Naive thymus-derived CD4-positive, alpha-beta T cell (primary cell): ENCODE results near the gene ABL1. TPM values are rescaled to one million over a fixed set of nuclear protein-coding genes. Genes with fewer than 3 reads are reported as not detected.

Experiments used
- ATAC-seq: fragments of 150-1000 bp; cut with Tn5 transposase; 2 replicates; pipeline ENCODE4 v1.10.0; 2021; ENCODE audit warnings: mild to moderate bottlenecking, moderate library complexity
- CTCF ChIA-PET: fragments of 350-600 bp; sonication (Branson Sonifier 250); formaldehyde crosslinking; loops from one replicate; lab custom pipeline; 2021; ENCODE audit warnings: antibody characterized with exemption; lab: Charles Lee
- POLR2A ChIA-PET: fragments of 350-600 bp; sonication (Branson Sonifier 250); formaldehyde crosslinking; loops from one replicate; lab custom pipeline; 2021; ENCODE audit warnings: antibody characterized with exemption, inconsistent platforms; lab: Charles Lee
- DNase-seq, 9 donors: peaks; one replicate each; pipeline versions ENCODE4 v3.0.0 to v3.0.0-alpha.2; 2020 to 2022; ENCODE audit warnings: mixed read lengths in 1 of 9
- H3K27ac ChIP-seq: one replicate; pipeline ENCODE4 v1.7.0; 2013; ENCODE audit warnings: mild to moderate bottlenecking, low read depth, low read length, moderate library complexity
- H3K27me3 ChIP-seq, 2 donors: one replicate each; pipeline ENCODE4 v1.7.0; 2013; ENCODE audit warnings: low read length in 2 of 2, mild to moderate bottlenecking in 2 of 2, moderate library complexity in 2 of 2; ENCODE audit not compliant: control insufficient read depth in 2 of 2, insufficient read depth in 2 of 2
- H3K36me3 ChIP-seq, 3 experiments: 1 replicate in 2 of 3; 2 replicates in 1 of 3; pipeline ENCODE4 v1.7.0; 2013; ENCODE audit warnings: low read length in 3 of 3, mild to moderate bottlenecking in 3 of 3, moderate library complexity in 1 of 3; ENCODE audit not compliant: insufficient read depth in 3 of 3, control insufficient read depth in 2 of 3
- H3K4me1 ChIP-seq, 2 donors: one replicate each; pipeline ENCODE4 v1.7.0; 2013; ENCODE audit warnings: low read length in 2 of 2, mild to moderate bottlenecking in 2 of 2, moderate library complexity in 1 of 2; ENCODE audit not compliant: control insufficient read depth in 2 of 2, insufficient read depth in 2 of 2
- H3K4me3 ChIP-seq: 2 replicates; pipeline ENCODE4 v1.7.0; 2013; ENCODE audit warnings: mild to moderate bottlenecking, low read length
- H3K9me3 ChIP-seq, 3 experiments: 1 replicate in 2 of 3; 2 replicates in 1 of 3; pipeline ENCODE4 v1.7.0; 2013; ENCODE audit warnings: low read length in 3 of 3; ENCODE audit not compliant: control insufficient read depth in 2 of 3
- H3K27ac Mint-ChIP-seq, 9 donors: one replicate each; pipeline ENCODE4 v1.8.0; 2020 to 2022; ENCODE audit warnings: mixed read lengths in 9 of 9, mild to moderate bottlenecking in 8 of 9, moderate library complexity in 5 of 9, inconsistent platforms in 2 of 9
- H3K27me3 Mint-ChIP-seq, 5 donors: one replicate each; pipeline ENCODE4 v1.8.0; 2021 to 2022; ENCODE audit warnings: mixed read lengths in 5 of 5, mild to moderate bottlenecking in 1 of 5
- H3K36me3 Mint-ChIP-seq, 5 donors: one replicate each; pipeline ENCODE4 v1.8.0; 2020 to 2022; ENCODE audit warnings: mixed read lengths in 5 of 5, mild to moderate bottlenecking in 3 of 5, inconsistent platforms in 1 of 5
- H3K4me1 Mint-ChIP-seq, 7 donors: one replicate each; pipeline ENCODE4 v1.8.0; 2020 to 2022; ENCODE audit warnings: mixed read lengths in 7 of 7, mild to moderate bottlenecking in 3 of 7, inconsistent platforms in 1 of 7
- H3K4me3 Mint-ChIP-seq, 10 donors: one replicate each; pipeline ENCODE4 v1.8.0; 2020 to 2022; ENCODE audit warnings: mild to moderate bottlenecking in 10 of 10, mixed read lengths in 10 of 10, moderate library complexity in 6 of 10, inconsistent platforms in 2 of 10
- H3K9me3 Mint-ChIP-seq, 11 donors: one replicate each; pipeline ENCODE4 v1.8.0; 2020 to 2022; ENCODE audit warnings: mixed read lengths in 11 of 11, mild to moderate bottlenecking in 4 of 11, inconsistent platforms in 1 of 11, moderate library complexity in 1 of 11
- intact Hi-C, 2 donors: fragments of 100-400 bp; cut with micrococcal nuclease; formaldehyde crosslinking; loops; one replicate each; pipeline ENCODE4 v1.15.1; 2023
- polyA plus RNA-seq, 2 donors: library from polyadenylated mRNA; unstranded; fragments of 300-500 nt; fragmentation: Illumina TruSeq; gene quantifications; one replicate each; pipeline ENCODE4 v1.2.3, GENCODE V29; 2021
- total RNA-seq, 6 experiments: library from RNA in 5 of 6; stranded (reverse) in 5 of 6; gene quantifications; 1 replicate in 5 of 6; 2 replicates in 1 of 6; pipeline ENCODE4 v1.2.3 and lab custom pipeline; 2021 to 2026

The ABL1 gene
- total and polyA plus RNA-seq, 7 experiments from 2014 or later, result 8.4 to 41.0 (median 39.1) TPM

DNA sequence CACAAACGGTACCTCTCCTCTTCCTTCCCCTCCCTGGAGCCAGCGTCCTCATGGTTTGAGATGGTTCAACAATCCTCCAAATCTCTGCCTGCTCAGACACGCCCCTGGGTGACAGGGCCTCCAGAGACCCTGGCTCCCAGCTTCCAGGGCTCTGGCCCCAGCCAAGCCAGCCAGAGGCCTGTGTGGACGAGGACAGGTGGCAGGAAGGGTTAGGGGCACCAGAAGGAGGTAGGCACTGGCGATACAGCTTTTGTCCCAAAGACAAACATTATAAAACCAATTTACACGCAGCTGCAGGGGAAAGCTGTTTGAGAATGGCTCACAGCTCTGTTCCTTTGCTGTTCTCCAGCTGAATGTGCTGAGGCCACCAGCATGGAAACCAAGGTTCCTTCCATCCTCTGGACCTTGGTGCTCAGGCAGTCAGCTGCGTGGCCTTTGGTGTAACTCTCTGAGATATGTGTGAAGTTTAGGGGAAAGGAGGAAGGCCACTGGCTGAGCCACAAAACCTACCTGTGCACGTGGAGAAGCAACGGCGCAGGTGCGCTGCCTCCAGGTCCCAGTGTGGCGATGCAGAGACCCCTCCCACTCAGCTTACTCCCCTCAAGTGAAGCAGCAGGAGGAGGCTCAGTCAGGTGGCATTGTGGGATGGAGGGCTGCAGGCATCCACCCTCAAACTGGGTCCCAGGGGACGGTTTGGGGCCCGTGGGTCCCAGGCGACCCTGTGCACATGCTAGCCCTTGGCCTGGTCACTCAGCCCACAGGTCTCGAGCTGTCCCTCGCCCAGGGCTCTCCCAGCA, 65.8 kb downstream of the ABL1 start:
- H3K9me3 ChIP-seq, result no peaks in the 10 kb centered on the region
- POLR2A ChIA-PET, result no interaction called here

DNA sequence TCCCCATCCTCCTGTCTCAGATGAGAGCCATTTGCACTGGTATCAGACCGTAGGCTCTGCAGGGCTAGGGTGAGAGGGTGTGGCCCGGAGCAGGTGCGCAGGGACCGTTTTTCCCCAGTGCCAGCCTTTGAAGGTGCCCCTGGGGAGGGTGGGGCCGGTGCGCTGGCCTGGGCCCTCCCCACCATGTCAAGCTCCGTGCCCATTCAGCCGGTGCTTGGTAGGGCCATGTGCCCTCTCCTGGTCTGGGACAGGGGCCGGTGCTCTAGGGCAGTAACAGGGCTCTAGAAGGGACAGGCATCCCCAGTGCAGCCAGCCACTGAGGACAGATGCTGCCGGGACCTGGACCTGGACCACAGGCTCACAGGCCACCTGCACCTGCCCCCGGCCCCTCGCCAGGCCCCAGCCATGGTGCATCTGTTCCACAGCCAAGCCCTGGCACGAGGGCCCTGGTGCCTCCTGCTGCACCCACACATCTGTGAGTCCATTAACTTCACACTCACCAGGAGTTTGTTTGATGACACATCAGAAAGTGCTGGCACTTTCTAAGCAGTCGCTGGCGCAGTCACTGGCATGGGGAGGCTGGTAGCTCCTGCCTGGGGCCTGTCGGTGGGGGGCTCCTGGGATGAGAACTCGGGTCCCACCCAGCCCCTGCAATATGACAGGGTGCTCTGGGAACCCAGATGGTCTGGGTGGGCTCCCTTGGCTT, 66.6 kb downstream of the ABL1 start:
- DNase-seq (no peak), ATAC-seq (no peak)
- Mint-ChIP-seq H3K27ac (no peak overlapping the region), H3K4me1 (no peaks in the 10 kb centered on the region), H3K9me3 (no peaks in the 10 kb centered on the region), H3K27me3 (peaks cover 0 to 5% (median 0%) of the 10 kb centered on the region in 5 donors), H3K36me3 (no peaks in the 10 kb centered on the region), H3K4me3 (no peak overlapping the region)
- Histone ChIP-seq H3K9me3 (no peaks in the 10 kb centered on the region), H3K4me1 (no peaks in the 10 kb centered on the region), H3K4me3 (no peak overlapping the region), H3K36me3 (no peaks in the 10 kb centered on the region), H3K27me3 (no peaks in the 10 kb centered on the region), H3K27ac (no peak overlapping the region)
- POLR2A ChIA-PET, result no interaction called here
- CTCF ChIA-PET, result no interaction called here
- intact Hi-C loops, result no loop called here

More for the DNA sequence above, 65.8 kb downstream of the ABL1 start:
- no peak for ATAC-seq
- no peak overlapping the region for H3K4me3 ChIP-seq
- no peak for DNase-seq
- H3K36me3 ChIP-seq, result no peaks in the 10 kb centered on the region
- Mint-ChIP-seq H3K36me3 (no peaks in the 10 kb centered on the region), H3K27ac (peak overlapping the region in 1 of 9 donors; percentile 14), H3K27me3 (peaks cover 0 to 5% (median 0%) of the 10 kb centered on the region in 5 donors), H3K4me3 (no peak overlapping the region), H3K4me1 (no peaks in the 10 kb centered on the region), H3K9me3 (no peaks in the 10 kb centered on the region)
- CTCF ChIA-PET, result no interaction called here
- H3K27me3 ChIP-seq, result no peaks in the 10 kb centered on the region
- H3K27ac ChIP-seq, result no peak overlapping the region
- no peaks in the 10 kb centered on the region for H3K4me1 ChIP-seq
- intact Hi-C loops, result no loop called here

- H3K4me3 Mint-ChIP-seq, result no peak overlapping the region
- CTCF ChIA-PET, result no interaction called here
- POLR2A ChIA-PET, result no interaction called here
- Histone ChIP-seq H3K4me1 (no peaks in the 10 kb centered on the region), H3K4me3 (no peak overlapping the region), H3K27ac (no peak overlapping the region), H3K9me3 (no peaks in the 10 kb centered on the region), H3K36me3 (no peaks in the 10 kb centered on the region), H3K27me3 (no peaks in the 10 kb centered on the region)
- peaks cover 0 to 6% (median 0%) of the 10 kb centered on the region in 5 donors for H3K27me3 Mint-ChIP-seq
- ATAC-seq (no peak), DNase-seq (no peak)
- no peaks in the 10 kb centered on the region for H3K9me3 Mint-ChIP-seq
- no peaks in the 10 kb centered on the region for H3K36me3 Mint-ChIP-seq
- no peaks in the 10 kb centered on the region for H3K4me1 Mint-ChIP-seq
- H3K27ac Mint-ChIP-seq, result no peak overlapping the region
- intact Hi-C loops, result no loop called here
Observed at GRCh38 chr9:130902204-130903185, 67.4 kb downstream of the ABL1 start.

DNA sequence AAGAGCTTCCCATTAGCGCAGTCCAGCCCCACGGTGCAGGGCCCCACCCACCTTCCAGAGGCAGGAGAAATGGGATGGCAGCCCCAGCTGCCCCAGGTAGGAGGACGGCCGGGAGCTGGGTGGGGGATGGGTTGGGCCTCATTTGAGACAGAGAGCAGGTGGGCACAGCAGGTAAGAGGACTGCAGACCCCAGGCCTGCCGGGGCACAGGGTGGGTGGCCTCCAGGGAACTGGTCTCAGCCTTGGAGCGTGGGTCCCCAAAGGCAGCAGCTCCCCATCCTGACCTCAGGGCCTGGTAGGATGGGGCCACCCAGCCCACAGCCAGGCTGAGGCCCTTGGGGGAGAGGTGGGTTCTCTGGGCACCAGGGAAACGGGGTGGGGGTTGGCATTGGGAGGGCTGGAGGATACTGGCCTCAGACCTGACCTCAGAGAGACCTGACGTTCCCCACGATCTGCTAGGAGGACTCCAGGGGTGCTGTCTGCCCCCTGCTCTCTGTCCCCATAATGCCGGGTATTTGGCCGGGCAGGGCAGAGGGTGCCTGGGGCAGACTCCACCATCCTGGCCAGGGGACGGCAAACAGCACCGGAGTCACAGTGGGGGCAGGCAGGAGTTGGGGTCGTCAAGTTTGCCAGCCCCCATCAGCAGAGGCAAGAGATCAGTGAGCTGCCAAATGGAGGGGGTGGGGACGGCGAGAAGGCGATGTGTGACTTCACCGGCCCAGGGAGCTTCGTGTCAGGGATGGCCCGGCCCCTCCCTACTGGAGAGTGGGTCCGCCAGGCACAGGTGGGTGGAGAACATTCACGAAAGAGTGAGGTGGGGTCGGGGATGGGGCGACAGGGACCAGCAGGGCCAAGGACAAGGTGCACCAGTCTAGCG, 68.4 kb downstream of the ABL1 start:
- POLR2A ChIA-PET, result no interaction called here
- H3K36me3 ChIP-seq, result no peaks in the 10 kb centered on the region
- CTCF ChIA-PET, result no interaction called here
- Mint-ChIP-seq H3K4me3 (no peak overlapping the region), H3K27ac (no peak overlapping the region), H3K27me3 (peaks cover 0 to 6% (median 0%) of the 10 kb centered on the region in 5 donors), H3K4me1 (no peaks in the 10 kb centered on the region), H3K36me3 (no peaks in the 10 kb centered on the region), H3K9me3 (no peaks in the 10 kb centered on the region)
- no peak overlapping the region for H3K27ac ChIP-seq
- no peak for ATAC-seq
- no peaks in the 10 kb centered on the region for H3K4me1 ChIP-seq
- no peaks in the 10 kb centered on the region for H3K9me3 ChIP-seq
- no peak for DNase-seq
- no peaks in the 10 kb centered on the region for H3K27me3 ChIP-seq
- intact Hi-C loops, result no loop called here
- H3K4me3 ChIP-seq, result no peak overlapping the region

DNA sequence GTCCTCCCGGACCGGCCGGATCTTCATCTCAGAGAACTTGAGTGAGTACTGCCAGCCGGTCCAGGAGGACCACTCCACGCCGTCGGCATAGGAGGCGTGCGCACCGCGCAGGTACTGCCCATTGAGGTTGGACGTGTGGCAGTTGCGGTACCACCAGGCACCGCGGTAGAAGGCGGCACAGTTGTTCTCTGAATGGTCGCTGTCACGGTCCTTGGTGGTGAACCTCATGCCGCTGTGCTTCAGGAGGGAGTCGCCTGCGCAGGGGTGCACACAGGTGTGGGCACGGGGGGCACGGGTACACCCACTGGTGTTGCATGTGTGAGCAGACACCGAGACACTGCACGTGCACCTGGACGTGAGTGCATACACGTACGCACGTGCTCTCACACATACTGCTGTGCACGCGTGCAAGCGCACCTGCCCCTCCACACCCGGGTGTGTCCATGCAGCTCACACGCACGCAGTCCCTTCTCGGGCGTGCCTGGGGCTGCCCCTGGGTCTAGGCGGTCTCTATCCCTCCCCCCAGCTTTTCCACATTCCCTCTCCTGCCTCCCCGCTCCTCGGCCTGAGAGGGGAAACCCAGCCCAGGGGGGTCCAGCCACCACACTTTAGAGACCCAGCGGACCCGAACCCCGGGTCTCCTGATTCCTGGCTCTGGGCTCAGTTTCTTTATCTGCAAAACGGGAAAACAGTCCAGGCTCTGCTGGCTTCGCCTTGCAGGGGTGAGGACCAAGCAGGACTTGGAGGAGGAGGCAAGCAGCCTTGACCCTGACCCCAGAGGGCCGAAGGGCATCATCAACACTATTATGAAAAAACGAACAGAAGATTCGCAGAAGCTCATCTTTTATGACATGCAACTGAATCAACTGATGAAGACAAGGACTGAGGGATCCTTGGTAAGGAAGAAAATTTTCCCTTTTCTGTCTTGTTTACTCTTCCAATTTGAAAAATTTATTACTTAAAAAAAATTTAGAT, 69.3 kb downstream of the ABL1 start:
- intact Hi-C loops, result no loop called here
- POLR2A ChIA-PET, result no interaction called here

More for the DNA sequence above, 69.3 kb downstream of the ABL1 start:
- Mint-ChIP-seq H3K4me3 (no peak overlapping the region), H3K27ac (no peak overlapping the region), H3K27me3 (peaks cover 0 to 6% (median 0%) of the 10 kb centered on the region in 5 donors), H3K36me3 (no peaks in the 10 kb centered on the region), H3K9me3 (no peaks in the 10 kb centered on the region), H3K4me1 (no peaks in the 10 kb centered on the region)
- CTCF ChIA-PET, result no interaction called here
- ATAC-seq, result no peak
- no peaks in the 10 kb centered on the region for H3K36me3 ChIP-seq
- H3K27ac ChIP-seq, result no peak overlapping the region
- DNase-seq, result no peak
- H3K4me1 ChIP-seq, result no peaks in the 10 kb centered on the region
- no peaks in the 10 kb centered on the region for H3K27me3 ChIP-seq
- no peak overlapping the region for H3K4me3 ChIP-seq
- H3K9me3 ChIP-seq, result no peaks in the 10 kb centered on the region
